OCI-LY1 (cell line): ENCODE data around the gene STK32B.

ENCODE experiments used
- CTCF ChIP-seq: fragments of 200-600 bp; sonication (generic), shearing (Covaris generic); IDR thresholded peaks from 2 replicates; pipeline ENCODE4 v1.5.1; 2017; ENCODE audit warnings: mild to moderate bottlenecking, antibody characterized with exemption, low read length, moderate library complexity, mixed read lengths
- EZH2 ChIP-seq: fragments of 200-600 bp; sonication (generic), shearing (Covaris generic); IDR thresholded peaks from 2 replicates; pipeline ENCODE4 v1.8.0; 2017; ENCODE audit warnings: borderline replicate concordance, mixed run types, mild to moderate bottlenecking, antibody characterized with exemption, low read length, moderate library complexity, mixed read lengths

- TF ChIP-seq CTCF (no peak), EZH2 (no peak)
Measured at GRCh38 chr4:5473125-5473524, 421.8 kb downstream of the STK32B start.
